Posterior vena cava (tissue), 2 donors: ENCODE measurements around the gene ZNF688. TPM values are rescaled to one million over a fixed set of nuclear protein-coding genes. Genes with fewer than 3 reads are reported as not detected.
"Not testable (repeated sequence)": the region's sequence is repeated elsewhere in the genome, so short reads cannot be mapped to it uniquely, and the experiment has no call there.

Experiments used
- DNase-seq: peaks from one replicate; pipeline ENCODE4 v3.0.0-alpha.2; 2020; ENCODE audit warnings: low spot score
- intact Hi-C, 2 donors: fragments of 100-400 bp; cut with DNase I; formaldehyde crosslinking; loops; one replicate each; pipeline versions ENCODE4 v1.14.1 to v1.14.2; 2022 to 2023
- total RNA-seq, 2 donors: library from RNA; stranded (reverse); fragmentation: NEBNext Ultra II Directional; extraction: Animal tissue kit (Norgen Biotek cat#: 25700); gene quantifications; one replicate each; pipeline ENCODE4 v1.2.1, GENCODE V29; 2021
- donor health status: DM: yes; HTN: yes; CAD: no.
- donor health status: DM: yes; HTN: yes; CAD: no.

The ZNF688 gene
- total RNA-seq, 2 donors from 2014 or later = 8.8 to 10.8 TPM

- intact Hi-C loops = no loop called here
- peak; percentile 82 for DNase-seq
Observed at GRCh38 chr16:30561089-30561816, 10.3 kb downstream of the ZNF688 start.

DNA sequence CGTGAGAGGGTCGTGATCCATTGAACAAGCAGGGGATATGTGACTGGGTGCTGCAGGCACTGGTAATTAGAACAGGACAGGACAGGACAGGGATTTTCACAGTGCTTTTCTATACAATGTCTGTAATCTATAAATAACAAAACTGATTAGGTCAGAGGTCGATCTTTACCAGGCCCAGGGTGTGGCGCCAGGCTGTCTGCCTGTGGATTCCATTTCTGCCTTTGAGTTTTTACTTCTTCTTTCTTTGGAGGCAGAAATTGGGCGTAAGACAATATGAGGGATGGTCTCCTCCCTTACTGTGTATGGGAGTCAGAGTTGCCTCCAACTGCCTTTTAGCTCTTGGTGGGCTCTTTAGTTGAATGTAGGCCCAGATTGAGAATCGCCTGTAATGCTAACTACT lies 11.8 kb downstream of the ZNF688 start:
- DNase-seq = no peak
- intact Hi-C loops = no loop called here

DNA sequence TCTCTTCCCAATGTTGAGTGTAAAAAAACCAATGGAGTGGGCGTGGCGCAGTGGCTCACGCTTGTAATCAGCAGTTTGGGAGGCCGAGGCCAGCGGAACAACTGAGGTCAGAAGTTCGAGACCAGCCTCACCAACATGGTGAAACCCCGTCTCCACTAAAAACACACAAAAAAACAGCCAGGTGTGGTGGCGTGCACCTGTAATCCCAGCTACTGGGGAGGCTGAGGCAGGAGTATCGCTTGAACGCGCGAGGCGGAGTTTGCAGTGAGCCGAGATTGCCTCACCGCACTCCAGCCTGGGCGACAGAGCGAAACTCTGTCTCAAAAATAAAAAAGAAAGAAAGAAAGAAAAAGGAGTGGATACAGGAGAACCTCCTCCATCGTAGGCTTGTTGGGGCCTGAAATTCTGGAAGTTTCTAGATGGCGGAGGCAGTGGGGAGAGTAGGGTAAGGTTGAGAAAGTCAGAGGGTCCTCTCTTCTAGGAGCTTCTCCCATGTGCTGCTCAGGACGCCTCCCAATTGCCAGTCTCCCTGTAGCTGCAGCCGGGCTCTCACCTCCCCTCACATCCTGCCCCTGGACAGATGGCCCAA lies 12.6 kb downstream of the ZNF688 start:
- DNase-seq = no peak
- intact Hi-C loops = no loop called here

DNA sequence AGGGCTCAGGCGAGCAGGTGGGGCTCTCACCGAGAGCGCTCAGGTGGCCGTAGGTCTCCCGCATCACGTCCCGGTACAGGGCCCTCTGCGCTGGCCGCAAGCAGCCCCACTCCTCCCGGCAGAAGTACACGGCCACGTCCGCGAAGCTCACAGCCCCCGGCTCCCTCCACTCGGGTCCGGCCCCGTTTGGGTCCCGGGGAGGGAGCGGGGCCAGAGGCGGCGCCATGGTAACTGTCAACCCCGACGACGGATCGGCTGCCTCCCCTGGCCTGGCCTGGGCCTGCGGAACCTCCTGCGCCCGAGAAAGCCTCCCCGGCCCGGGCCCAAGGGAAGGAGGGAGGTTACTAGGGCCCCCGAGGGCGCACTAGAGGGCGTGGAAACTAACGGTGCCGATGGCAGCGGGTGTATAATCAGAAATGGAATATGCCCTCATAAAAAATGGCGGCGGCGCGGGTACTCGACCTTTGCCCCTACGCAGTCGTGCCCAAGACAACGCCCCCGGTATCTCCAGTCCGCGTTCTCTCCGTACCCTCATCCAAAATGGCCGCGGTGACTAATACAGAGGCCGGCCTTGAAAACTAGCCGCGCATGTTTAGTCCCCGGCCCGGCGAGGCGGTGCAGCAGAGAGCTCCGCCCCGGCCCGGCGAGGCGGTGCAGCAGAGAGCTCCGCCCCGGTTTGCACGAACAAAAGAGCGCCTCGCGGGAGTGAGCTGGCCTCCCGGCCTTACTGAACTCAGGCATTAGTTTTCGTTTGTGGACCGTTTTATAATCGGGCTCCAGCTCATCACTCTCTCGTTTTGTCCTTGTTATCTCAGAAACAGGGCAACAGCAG lies 13.3 kb downstream of the ZNF688 start, which contains the start of gene ZNF764:
ZNF764 (minus strand) TSS at position 418 of the 832 bp plus-strand sequence; CDS start at position 226, 192 bp downstream.
- DNase-seq = peak; percentile 99
- intact Hi-C loops = no loop called here

DNA sequence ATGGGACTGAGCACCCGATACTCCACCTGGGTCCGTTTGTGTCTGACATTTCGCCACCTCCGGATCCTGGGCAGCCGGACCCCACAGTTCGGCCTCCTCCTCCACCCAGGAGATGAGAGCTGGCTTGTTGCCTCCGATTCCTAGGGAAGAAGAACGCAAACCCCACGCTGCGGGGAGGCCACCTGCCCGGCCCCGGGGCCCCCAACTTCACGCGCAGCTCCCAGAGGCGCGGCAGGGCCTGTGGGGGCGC lies 13.9 kb downstream of the ZNF688 start:
- DNase-seq = no peak

DNA sequence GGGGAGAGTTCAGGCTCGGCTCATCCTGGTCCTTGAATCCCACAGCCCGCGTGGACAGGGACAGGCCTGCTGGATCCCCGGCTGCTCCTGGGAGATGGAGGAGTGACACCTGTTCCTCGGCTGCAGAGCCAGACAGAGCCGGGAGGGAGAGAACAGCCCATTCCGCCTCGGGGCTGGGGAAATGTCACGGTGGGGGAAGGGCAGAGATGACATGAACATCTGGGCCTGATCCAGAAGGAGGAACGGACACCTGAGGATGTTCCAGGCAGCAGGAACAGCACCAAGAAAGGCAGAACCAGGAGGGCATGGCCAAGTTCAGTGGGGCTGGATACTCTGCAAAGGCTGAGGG lies 15.4 kb downstream of the ZNF688 start:
- DNase-seq = no peak
- intact Hi-C loops = no loop called here

More for the DNA sequence above, 13.9 kb downstream of the ZNF688 start:
- intact Hi-C loops = no loop called here

DNA sequence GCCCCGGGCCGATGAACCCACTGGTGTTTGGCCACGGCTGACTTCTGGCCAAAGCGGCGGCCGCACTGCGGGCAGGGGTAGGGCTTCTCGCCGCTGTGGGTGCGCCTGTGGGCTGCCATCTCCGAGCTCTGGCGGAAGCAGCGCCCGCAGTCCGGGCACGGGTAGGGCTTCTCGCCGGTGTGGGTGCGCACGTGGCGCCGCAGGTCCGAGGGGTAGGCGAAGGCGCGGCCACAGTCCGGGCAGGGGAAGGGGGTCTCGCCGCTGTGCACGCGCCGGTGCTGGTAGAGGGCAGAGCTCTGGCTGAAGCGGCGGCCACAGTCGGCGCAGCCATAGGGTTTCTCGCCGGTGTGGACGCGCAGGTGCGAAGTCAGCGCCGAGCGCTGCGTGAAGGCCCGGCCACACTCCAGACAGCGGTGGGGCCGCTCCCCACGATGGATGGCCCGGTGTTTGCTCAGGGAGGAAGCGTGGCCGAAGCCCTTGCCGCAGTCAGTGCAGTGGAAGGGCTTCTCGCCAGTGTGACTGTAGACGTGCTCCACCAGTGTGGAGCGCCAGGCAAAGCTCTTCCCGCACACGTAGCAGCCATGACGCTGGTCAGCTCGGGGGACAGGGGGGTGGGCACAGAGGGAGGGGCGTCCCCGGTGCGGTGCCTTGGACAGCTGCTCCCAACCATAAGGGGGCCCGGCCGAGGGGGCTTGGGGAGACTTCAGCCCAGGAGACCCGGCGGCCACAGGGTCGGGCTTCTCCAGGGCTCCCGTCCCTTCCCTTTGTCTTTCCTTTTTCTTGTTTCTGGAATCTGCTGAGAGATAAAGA lies 16.0 kb downstream of the ZNF688 start:
- intact Hi-C loops = no loop called here
- DNase-seq = no peak

DNA sequence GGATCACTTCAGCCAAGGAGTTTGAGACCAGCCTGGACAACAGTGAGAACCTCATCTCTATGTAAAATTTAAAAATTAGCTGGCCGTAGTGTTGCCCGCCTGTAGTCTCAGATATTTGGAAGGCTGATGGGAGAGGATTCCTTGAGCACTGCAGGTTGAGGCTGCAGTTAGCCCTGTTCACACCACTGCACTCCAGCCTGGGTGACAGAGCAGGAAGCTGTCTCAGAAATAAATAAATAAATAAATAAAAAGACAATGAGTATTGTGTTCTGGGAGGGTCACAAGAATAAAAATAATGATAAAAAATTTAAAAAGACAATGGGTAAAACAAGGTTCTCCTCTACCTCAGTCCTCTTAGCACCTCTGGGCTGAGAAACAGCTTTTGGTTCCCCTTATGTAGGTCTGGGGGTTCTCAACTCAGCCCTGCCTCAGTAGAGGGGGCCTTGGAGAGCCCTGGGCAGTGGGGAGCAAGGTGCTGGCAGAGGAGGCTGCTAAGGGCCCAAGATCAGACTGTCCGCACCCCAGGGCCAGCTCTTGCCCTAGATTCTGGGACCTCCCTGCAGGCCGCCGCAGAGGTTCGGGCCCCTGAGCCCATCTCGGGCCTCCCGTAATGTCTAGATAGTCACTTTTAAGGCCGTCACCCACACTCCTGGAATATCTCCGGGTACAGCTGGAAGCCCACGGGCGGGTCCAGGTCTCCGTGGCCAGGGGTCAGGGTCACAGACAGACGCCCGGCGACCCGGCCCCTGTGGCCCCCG lies 16.8 kb downstream of the ZNF688 start:
- intact Hi-C loops = no loop called here
- no peak for DNase-seq

- intact Hi-C loops = no loop called here
- DNase-seq = no peak
Observed at GRCh38 chr16:30553393-30553899, 18.1 kb downstream of the ZNF688 start.

DNA sequence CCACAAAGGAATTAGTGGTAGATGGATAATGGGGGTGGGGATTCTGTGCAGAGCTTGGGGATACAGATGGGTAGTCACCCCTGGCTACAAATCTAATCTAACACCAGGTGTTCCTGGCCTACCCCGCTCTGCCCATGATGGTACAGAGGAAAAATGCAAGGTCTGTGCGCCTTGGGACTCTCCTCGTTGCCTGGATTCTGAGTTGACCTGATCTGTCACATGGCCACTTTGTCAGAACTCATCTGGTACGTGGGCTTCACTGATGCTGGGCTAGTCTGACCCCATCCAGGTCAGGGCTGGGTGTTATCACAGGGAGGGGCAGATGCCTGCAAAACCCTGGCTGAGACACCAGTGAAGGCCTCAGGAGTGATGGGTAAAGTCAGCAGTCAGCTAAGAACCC lies 18.6 kb downstream of the ZNF688 start:
- no peak for DNase-seq
- intact Hi-C loops = no loop called here

GRCh38 chr16:30551781-30552180 lies 19.7 kb downstream of the ZNF688 start:
- no peak for DNase-seq
- intact Hi-C loops = no loop called here

DNA sequence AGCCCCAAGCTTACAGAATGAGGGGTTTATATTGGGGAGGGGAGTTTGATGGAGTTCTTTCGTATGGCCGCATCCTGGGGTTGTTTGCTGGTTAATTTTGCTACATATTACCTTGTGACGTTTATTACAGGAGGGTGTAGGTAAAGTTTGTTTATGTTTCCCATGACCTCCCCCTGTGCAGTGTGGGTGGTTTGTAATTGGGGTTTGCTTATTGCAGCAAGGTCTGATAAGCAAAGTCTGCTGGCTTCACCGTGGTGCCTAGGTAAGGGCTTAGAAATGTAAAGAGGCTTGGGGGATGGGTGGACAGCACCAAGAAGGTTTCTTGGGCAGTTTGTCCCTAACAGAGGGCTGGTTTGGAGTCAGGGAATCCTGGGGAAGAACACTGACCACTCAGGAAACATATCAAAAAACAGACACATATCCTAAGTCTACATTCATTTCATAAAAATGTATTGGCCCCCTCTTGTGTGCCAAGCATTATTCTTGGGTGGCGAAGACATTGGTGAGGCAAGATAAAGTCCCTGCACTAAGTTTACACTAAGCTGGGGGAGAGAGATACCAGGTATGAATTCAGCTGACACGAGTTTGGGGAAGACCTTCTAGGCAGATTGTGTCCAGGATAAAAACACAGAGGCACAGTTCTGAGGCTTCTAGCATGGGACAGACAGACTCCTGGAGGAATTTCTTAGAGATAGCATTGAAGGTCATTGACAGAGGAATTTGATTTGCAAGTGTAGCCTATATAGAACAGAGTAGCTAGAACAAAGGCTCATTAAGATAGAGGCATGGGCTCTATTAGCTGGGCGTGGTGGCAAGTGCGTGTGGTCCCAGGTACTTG lies 22.9 kb downstream of the ZNF688 start:
- DNase-seq = no peak
- intact Hi-C loops = no loop called here

DNA sequence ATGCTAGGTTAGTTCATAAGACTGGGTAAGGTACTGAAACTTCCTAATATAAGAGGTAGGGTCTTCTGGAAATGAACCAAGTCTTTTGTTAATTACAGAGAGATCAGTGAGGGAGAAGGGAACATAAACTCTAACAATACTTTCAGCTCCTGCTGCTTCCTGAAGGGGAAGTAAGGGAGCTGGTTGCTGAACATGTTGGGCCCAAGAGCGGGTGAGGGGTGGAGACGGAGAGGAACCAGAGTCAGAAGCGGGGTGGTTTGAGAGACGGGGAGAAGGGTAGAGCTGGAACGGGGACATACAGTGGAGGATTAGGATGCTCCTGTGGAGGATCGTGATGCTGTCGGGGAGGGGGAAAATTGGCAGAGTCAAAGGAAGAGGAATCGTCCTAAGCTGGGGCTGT lies 25.4 kb downstream of the ZNF688 start:
- intact Hi-C loops = no loop called here

GRCh38 chr16:30543067-30543466 lies 28.4 kb downstream of the ZNF688 start:
- intact Hi-C loops = no loop called here
- DNase-seq = no peak

More for the DNA sequence above, 25.4 kb downstream of the ZNF688 start:
- DNase-seq = no peak

DNA sequence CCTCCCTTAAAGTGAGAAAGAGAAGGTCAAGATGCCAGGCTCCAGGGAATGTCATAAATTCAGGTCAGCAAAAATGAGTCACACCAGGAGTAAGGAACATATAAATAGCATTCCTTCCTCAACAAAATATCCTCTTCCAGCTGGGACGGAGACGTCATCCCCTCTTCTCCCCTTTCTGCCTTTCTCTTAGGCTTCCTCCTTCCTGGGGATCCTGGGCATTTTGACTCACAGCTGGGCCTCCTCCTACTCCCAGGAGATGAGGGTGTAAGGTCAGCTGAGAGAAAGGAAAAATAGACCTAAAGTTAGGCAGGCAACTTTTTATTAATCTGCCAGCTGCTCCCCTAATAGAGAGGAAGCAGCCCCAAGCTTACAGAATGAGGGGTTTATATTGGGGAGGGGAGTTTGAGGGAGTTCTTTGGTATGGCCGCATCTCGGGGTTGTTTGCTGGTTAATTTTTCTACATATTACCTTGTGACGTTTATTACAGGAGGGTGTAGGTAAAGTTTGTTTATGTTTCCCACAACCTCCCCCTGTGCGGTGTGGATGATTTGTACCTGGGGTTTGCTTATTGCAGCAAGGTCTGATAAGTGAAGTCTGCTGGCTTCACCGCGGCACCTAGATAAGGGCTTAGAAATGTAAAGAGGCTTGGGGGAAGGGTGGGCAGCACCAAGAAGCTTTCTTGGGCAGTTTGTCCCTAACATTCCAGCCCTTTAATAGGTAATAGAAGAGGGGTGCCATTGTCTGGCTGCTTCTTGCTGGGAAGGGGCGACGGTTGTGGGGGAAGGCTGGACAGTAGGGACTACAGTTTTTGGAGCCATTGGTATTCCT lies 29.8 kb downstream of the ZNF688 start:
- DNase-seq = no peak
- intact Hi-C loops = no loop called here

- DNase-seq, intact Hi-C loops: not testable (repeated sequence)
Observed at GRCh38 chr16:30540916-30541464, 30.5 kb downstream of the ZNF688 start.

DNA sequence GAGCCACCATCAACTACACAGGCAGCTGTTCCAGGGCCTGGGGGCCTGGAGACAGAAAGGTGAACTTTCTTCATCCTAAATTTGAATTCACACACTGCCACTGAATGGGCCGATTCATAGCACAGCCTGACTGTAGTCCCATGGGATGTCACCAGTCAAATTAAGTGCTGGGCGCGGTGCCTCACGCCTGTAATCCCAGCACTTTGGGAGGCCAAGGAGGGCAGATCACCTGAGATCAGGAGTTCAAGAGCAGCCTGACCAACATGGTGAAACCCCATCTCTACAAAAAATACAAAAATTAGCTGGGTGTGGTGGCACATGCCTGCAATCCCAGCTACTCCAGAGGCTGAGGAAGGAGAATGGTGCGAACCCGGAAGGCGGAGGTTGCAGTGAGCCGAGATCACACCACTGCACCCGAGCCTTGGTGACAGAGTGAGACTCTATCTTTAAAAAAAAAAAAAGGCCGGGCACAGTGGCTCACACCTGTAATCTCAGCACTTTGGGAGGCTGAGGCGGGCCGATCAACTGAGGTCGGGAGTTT lies 31.5 kb downstream of the ZNF688 start:
- DNase-seq, intact Hi-C loops: not testable (repeated sequence)
